ENCODE data around the gene UBL4B. TPM values are rescaled to one million over a fixed set of nuclear protein-coding genes. Genes with fewer than 3 reads are reported as not detected.

The UBL4B gene
- total RNA-seq, 4 donors from 2014 or later: 0.59 TPM; not detected in 3

DNA sequence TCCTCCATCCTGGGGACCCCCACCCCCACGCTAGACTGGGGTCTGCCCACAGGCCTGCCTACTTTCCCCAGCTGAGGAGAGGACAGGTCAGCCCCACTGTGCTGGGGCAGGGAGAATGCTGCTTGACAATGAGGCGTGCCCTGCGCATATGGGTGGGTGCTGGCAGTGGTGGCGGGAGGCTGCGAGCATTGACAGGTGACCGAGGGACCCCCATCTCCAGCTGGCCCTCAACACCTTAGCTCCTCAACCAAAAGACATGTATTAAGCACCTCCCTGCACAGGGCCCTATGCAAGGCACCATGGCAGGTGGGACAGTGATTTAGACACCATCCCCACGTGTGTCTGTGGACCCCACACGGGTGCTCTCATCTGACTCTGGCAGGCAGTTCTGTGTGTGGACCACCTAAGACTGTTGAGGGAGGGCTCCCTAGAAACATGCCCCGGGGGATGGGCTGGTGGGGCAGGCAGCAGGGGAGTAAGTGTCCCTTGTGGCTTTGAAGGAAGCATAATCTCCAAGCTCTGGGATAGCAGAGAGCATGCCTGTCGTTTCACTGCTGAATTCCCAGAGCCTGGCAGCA, 23.4 kb upstream of the UBL4B start:
- no peaks in the 10 kb centered on the region for H3K9me3 ChIP-seq
- no peak overlapping the region for H3K27ac ChIP-seq
- peaks cover 0 to 55% (median under 1%) of the 10 kb centered on the region in 4 donors for H3K27me3 ChIP-seq
- DNase-seq: no peak
- H3K36me3 ChIP-seq: no peaks in the 10 kb centered on the region
- TF ChIP-seq POLR2A (IDR thresholded peaks at IDR 0.05): no peak
- intact Hi-C loops (cut with DNase I): no loop called here
- WGBS, 2 donors: 55 to 70% methylated on average over 2 to 4 of the region's 10 CpGs
- H3K4me3 ChIP-seq: no peak overlapping the region
- H3K4me1 ChIP-seq: peaks cover 4 to 14% (median 5%) of the 10 kb centered on the region in 3 donors

- H3K4me1 ChIP-seq: peaks cover 0 to 5% (median 0%) of the 10 kb centered on the region in 3 donors
- no peak overlapping the region for H3K4me3 ChIP-seq
- no peak for DNase-seq
- 58 to 82% methylated on average over 4 of the region's 7 CpGs for WGBS, 2 donors
- no peak for TF ChIP-seq POLR2A (IDR thresholded peaks at IDR 0.05)
- TF ChIP-seq, protein P1, sequence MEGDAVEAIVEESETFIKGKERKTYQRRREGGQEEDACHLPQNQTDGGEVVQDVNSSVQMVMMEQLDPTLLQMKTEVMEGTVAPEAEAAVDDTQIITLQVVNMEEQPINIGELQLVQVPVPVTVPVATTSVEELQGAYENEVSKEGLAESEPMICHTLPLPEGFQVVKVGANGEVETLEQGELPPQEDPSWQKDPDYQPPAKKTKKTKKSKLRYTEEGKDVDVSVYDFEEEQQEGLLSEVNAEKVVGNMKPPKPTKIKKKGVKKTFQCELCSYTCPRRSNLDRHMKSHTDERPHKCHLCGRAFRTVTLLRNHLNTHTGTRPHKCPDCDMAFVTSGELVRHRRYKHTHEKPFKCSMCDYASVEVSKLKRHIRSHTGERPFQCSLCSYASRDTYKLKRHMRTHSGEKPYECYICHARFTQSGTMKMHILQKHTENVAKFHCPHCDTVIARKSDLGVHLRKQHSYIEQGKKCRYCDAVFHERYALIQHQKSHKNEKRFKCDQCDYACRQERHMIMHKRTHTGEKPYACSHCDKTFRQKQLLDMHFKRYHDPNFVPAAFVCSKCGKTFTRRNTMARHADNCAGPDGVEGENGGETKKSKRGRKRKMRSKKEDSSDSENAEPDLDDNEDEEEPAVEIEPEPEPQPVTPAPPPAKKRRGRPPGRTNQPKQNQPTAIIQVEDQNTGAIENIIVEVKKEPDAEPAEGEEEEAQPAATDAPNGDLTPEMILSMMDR (IDR thresholded peaks at IDR 0.05): no peak
- H3K27me3 ChIP-seq: peaks cover 0 to 55% (median 0%) of the 10 kb centered on the region in 4 donors
- intact Hi-C loops (cut with DNase I): no loop called here
- no peaks in the 10 kb centered on the region for H3K9me3 ChIP-seq
- H3K36me3 ChIP-seq: no peaks in the 10 kb centered on the region
- H3K27ac ChIP-seq: no peak overlapping the region
These were observed 22.5 kb upstream of the UBL4B start for GRCh38 chr1:110089561-110090275.

- Histone ChIP-seq H3K27ac (no peak overlapping the region), H3K9me3 (no peaks in the 10 kb centered on the region), H3K4me3 (no peak overlapping the region), H3K4me1 (no peaks in the 10 kb centered on the region), H3K36me3 (no peaks in the 10 kb centered on the region), H3K27me3 (peaks cover 0 to 56% (median 0%) of the 10 kb centered on the region in 4 donors)
- 61 to 64% methylated on average over 2 of the region's 2 CpGs for WGBS, 2 donors
- DNase-seq: no peak
- intact Hi-C loops (cut with DNase I): no loop called here
- no peak for TF ChIP-seq POLR2A (IDR thresholded peaks at IDR 0.05)
- TF ChIP-seq, protein P1 (IDR thresholded peaks at IDR 0.05): no peak
These were observed 20.9 kb upstream of the UBL4B start for GRCh38 chr1:110091381-110091780.

DNA sequence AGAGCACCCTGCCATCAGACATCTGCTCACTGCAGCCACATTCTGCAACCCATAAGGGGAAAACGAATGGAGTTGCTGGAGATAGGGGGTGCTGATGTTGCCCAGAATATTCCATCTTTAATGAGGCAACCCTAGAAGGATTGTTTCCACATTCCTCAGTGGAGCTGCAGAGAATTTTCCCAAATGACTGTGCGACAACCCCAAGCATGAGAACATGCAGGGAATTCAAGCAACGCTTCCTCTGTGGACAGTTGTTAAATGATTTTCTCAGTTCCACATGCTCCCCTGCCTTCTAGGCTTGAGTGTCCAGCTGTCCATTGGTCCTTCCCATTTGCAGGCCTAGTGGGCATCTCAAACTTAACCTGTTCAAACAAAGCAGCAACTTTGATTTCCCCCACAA, 20.5 kb upstream of the UBL4B start:
- intact Hi-C loops (cut with DNase I): no loop called here
- TF ChIP-seq POLR2A (IDR thresholded peaks at IDR 0.05): no peak
- TF ChIP-seq, protein P1 (IDR thresholded peaks at IDR 0.05): no peak
- H3K4me1 ChIP-seq: no peaks in the 10 kb centered on the region
- no peak for DNase-seq
- WGBS, 2 donors: 68 to 75% methylated on average over 3 of the region's 3 CpGs
- H3K4me3 ChIP-seq: no peak overlapping the region
- H3K27me3 ChIP-seq: peaks cover 0 to 58% (median 0%) of the 10 kb centered on the region in 4 donors
- no peak overlapping the region for H3K27ac ChIP-seq
- no peaks in the 10 kb centered on the region for H3K36me3 ChIP-seq
- H3K9me3 ChIP-seq: no peaks in the 10 kb centered on the region

DNA sequence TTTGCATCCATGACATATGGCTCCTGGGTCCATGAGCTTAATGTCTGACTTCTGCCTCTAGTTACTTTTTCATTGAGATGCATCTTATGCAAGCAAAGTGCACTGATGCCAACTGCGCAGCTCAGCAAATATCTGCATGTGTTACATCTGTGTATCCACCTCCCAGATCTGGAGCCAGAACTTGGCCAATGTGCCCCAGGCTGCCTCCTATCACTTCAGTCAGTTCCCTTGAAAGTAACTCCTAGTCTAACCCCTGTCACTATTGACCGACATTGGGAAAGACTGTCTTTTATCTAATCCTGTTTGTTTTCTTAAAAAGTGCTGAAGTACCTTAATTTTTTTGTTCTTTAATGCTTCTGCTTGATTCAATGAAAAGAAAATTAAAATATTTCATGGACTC, 19.3 kb upstream of the UBL4B start:
- Histone ChIP-seq H3K4me1 (no peaks in the 10 kb centered on the region), H3K27ac (no peak overlapping the region), H3K27me3 (peaks cover 0 to 61% (median 0%) of the 10 kb centered on the region in 4 donors), H3K36me3 (no peaks in the 10 kb centered on the region), H3K4me3 (no peak overlapping the region), H3K9me3 (no peaks in the 10 kb centered on the region)
- intact Hi-C loops (cut with DNase I): no loop called here
- no peak for DNase-seq
- WGBS, 2 donors: 76 to 90% methylated on average over 1 to 2 of the region's 2 CpGs
- TF ChIP-seq, protein P1 (IDR thresholded peaks at IDR 0.05): no peak
- no peak for TF ChIP-seq POLR2A (IDR thresholded peaks at IDR 0.05)
